Measurements from ENCODE around the gene ARHGEF7. TPM values are rescaled to one million over a fixed set of nuclear protein-coding genes. Genes with fewer than 3 reads are reported as not detected.

The ARHGEF7 gene
- total RNA-seq, 2 experiments from 2014 or later = 53.1 to 53.4 TPM

DNA sequence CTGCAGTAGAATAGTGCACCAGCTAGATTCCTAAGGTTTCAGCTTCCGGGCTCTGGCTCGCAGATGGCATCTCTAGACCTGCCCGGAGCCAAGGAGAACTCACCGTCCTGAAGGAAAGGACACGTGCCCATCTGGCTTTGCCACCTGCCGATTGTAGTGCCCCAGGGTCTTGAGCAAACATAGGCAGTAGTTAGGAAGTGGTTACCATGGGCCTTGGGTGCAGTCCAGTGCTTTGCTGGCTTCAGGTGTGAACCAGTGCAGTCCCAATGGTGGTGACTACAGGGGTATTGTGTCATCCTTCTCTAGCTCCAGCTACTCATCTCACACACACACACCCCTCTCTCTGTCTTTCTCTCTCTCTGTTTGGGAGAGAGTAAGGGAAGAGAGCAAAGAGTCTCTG lies 143.9 kb downstream of the ARHGEF7 start:
- intact Hi-C loops (cut with micrococcal nuclease) = no loop called here
- peaks cover 11% of the 10 kb centered on the region for H3K9me3 Mint-ChIP-seq
- no peaks in the 10 kb centered on the region for H3K4me1 Mint-ChIP-seq (ENCODE audit: low read depth)
- H3K27ac Mint-ChIP-seq = no peak overlapping the region
- no peaks in the 10 kb centered on the region for H3K27me3 Mint-ChIP-seq
- ChIA-PET POLR2A (no interaction called here), CTCF (no interaction called here)
- peaks cover 45% of the 10 kb centered on the region for H3K36me3 Mint-ChIP-seq
- H3K4me3 Mint-ChIP-seq = no peak overlapping the region
- DNase-seq = no peak

DNA sequence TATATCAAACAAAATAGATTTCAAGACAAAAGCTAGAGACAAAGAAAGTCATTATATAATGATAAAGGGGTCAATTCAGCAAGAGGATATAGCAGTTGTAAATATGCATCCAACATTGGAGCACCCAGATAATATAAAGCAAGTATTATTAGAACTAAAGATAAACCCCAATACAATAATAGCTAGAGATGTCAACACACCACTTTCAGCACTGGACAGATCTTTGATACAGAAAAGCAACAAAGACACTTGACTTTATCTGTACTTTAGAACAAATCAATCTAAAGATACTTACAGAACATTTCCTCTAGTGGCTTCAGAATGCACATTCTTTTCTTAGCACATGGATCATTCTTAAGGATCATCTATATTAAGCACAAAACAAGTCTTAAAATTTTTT lies 146.2 kb downstream of the ARHGEF7 start:
- Mint-ChIP-seq H3K27me3 (no peaks in the 10 kb centered on the region), H3K4me3 (no peak overlapping the region), H3K9me3 (peaks cover 11% of the 10 kb centered on the region), H3K4me1 (ENCODE audit: low read depth) (no peaks in the 10 kb centered on the region), H3K36me3 (peaks cover 37% of the 10 kb centered on the region), H3K27ac (no peak overlapping the region)
- DNase-seq = no peak
- intact Hi-C loops (cut with micrococcal nuclease) = no loop called here
- ChIA-PET CTCF (no interaction called here), POLR2A (no interaction called here)

- Mint-ChIP-seq H3K27me3 (no peaks in the 10 kb centered on the region), H3K36me3 (peaks cover 35% of the 10 kb centered on the region), H3K4me3 (no peak overlapping the region), H3K9me3 (peaks cover 11% of the 10 kb centered on the region), H3K27ac (no peak overlapping the region), H3K4me1 (ENCODE audit: low read depth) (no peaks in the 10 kb centered on the region)
- no peak for DNase-seq
- intact Hi-C loops (cut with micrococcal nuclease) = no loop called here
- POLR2A ChIA-PET = no interaction called here
- CTCF ChIA-PET = no interaction called here
Observed at GRCh38 chr13:111262281-111262680, 147.2 kb downstream of the ARHGEF7 start.

- Mint-ChIP-seq H3K27ac (no peak overlapping the region), H3K36me3 (peaks cover 32% of the 10 kb centered on the region)
Observed at GRCh38 chr13:111262715-111263114, 147.6 kb downstream of the ARHGEF7 start.

GRCh38 chr13:111263566-111263965 lies 148.5 kb downstream of the ARHGEF7 start:
- Mint-ChIP-seq H3K9me3 (peaks cover 11% of the 10 kb centered on the region), H3K4me1 (ENCODE audit: low read depth) (no peaks in the 10 kb centered on the region), H3K27ac (no peak overlapping the region), H3K27me3 (no peaks in the 10 kb centered on the region), H3K36me3 (peaks cover 23% of the 10 kb centered on the region), H3K4me3 (no peak overlapping the region)
- CTCF ChIA-PET = no interaction called here
- POLR2A ChIA-PET = no interaction called here
- DNase-seq = no peak
- intact Hi-C loops (cut with micrococcal nuclease) = no loop called here

More at GRCh38 chr13:111262715-111263114, 147.6 kb downstream of the ARHGEF7 start:
- Mint-ChIP-seq H3K9me3 (peaks cover 11% of the 10 kb centered on the region), H3K27me3 (no peaks in the 10 kb centered on the region), H3K4me1 (ENCODE audit: low read depth) (no peaks in the 10 kb centered on the region), H3K4me3 (no peak overlapping the region)
- POLR2A ChIA-PET = no interaction called here
- DNase-seq = no peak
- intact Hi-C loops (cut with micrococcal nuclease) = no loop called here
- CTCF ChIA-PET = no interaction called here

GRCh38 chr13:111265006-111265700 lies 150.0 kb downstream of the ARHGEF7 start:
- no peak for DNase-seq
- POLR2A ChIA-PET = no interaction called here
- Mint-ChIP-seq H3K4me1 (ENCODE audit: low read depth) (no peaks in the 10 kb centered on the region), H3K4me3 (no peak overlapping the region), H3K27me3 (no peaks in the 10 kb centered on the region), H3K36me3 (peaks cover 20% of the 10 kb centered on the region), H3K9me3 (peaks cover under 1% of the 10 kb centered on the region), H3K27ac (no peak overlapping the region)
- intact Hi-C loops (cut with micrococcal nuclease) = no loop called here
- CTCF ChIA-PET = no interaction called here

DNA sequence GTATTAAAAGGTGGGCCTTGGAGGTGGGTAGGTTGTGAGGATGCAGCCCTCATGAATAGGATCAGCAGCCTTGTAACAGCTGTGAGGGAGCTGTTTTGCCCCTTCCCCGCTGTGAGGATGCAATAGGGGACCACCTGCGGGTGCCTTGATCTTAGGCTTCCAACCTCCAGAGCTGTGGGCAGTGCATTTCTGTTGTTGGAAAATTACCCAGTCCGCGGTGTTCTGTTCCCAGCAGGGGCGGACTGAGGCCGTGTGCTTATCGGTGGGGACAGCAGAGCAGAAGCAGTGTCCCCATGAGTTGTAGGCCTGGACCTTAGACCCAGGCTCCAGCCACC lies 150.6 kb downstream of the ARHGEF7 start:
- Mint-ChIP-seq H3K27me3 (no peaks in the 10 kb centered on the region), H3K9me3 (no peaks in the 10 kb centered on the region), H3K27ac (no peak overlapping the region), H3K4me3 (no peak overlapping the region), H3K36me3 (peaks cover 21% of the 10 kb centered on the region), H3K4me1 (ENCODE audit: low read depth) (no peaks in the 10 kb centered on the region)
- DNase-seq = no peak
- intact Hi-C loops (cut with micrococcal nuclease) = no loop called here
- CTCF ChIA-PET = no interaction called here
- POLR2A ChIA-PET = no interaction called here

GRCh38 chr13:111267205-111267604 lies 152.1 kb downstream of the ARHGEF7 start:
- CTCF ChIA-PET = interaction anchor here (1.6 kb wide), 1 partner anchor 200 kb away, joined by 3 read pairs; no protein-coding TSS in a partner anchor
- H3K4me3 Mint-ChIP-seq = no peak overlapping the region
- H3K36me3 Mint-ChIP-seq = peaks cover 23% of the 10 kb centered on the region

DNA sequence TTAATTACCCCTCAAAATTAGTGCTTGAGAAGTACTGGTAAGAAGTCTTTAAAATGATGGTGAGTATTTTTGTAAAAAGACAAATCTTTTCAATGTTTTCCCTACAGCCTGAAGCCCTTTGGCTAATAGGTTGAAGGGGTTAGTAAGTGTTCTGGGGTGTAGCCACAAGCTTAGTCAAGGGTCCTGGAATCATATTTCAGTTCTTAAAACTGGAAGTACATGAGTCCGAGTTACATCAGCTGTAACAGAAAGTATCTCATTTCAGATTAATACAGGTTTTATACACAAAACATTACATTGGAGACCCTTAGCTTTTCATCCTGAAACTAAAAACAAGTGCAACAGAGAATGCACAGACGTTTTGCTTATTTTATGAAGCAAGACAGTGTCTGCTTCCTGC lies 152.7 kb downstream of the ARHGEF7 start:
- Mint-ChIP-seq H3K4me3 (no peak overlapping the region), H3K27ac (no peak overlapping the region), H3K9me3 (no peaks in the 10 kb centered on the region), H3K36me3 (peaks cover 23% of the 10 kb centered on the region), H3K27me3 (no peaks in the 10 kb centered on the region), H3K4me1 (ENCODE audit: low read depth) (no peaks in the 10 kb centered on the region)
- intact Hi-C loops (cut with micrococcal nuclease) = no loop called here
- DNase-seq = no peak
- ChIA-PET POLR2A (no interaction called here), CTCF (interaction anchor here (1.6 kb wide), 1 partner anchor 200 kb away, joined by 3 read pairs; no protein-coding TSS in a partner anchor)

More at GRCh38 chr13:111267205-111267604, 152.1 kb downstream of the ARHGEF7 start:
- Mint-ChIP-seq H3K4me1 (ENCODE audit: low read depth) (no peaks in the 10 kb centered on the region), H3K27me3 (no peaks in the 10 kb centered on the region), H3K9me3 (no peaks in the 10 kb centered on the region), H3K27ac (no peak overlapping the region)
- DNase-seq = no peak
- intact Hi-C loops (cut with micrococcal nuclease) = no loop called here
- POLR2A ChIA-PET = no interaction called here

GRCh38 chr13:111269508-111269907 lies 154.4 kb downstream of the ARHGEF7 start:
- Mint-ChIP-seq H3K27me3 (no peaks in the 10 kb centered on the region), H3K4me1 (ENCODE audit: low read depth) (no peaks in the 10 kb centered on the region), H3K27ac (no peak overlapping the region), H3K9me3 (no peaks in the 10 kb centered on the region), H3K36me3 (peaks cover 30% of the 10 kb centered on the region), H3K4me3 (no peak overlapping the region)
- DNase-seq = no peak
- ChIA-PET POLR2A (no interaction called here), CTCF (interaction anchor here (1.4 kb wide), 1 partner anchor 202 kb away, joined by 4 read pairs; no protein-coding TSS in a partner anchor)
- intact Hi-C loops (cut with micrococcal nuclease) = no loop called here

DNA sequence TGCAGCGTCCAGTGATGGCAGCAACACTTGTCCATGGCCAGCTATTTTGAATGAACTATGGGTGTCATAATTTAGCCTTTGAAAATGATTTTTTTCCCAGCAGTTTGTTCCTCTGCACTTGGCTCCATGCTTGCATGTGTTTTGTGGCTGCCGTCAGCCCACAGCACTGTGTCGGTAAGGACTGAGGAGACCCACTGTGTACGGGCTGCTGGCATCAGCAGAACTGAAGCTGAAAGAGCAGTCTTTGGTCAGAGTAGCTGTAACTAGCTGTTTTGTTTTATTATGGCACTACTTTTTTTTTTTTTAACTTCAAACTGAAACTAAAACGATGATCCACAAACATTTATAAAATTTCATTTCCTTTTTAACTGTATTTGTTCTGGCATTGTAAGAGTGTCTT lies 155.0 kb downstream of the ARHGEF7 start:
- H3K27ac Mint-ChIP-seq = no peak overlapping the region
- H3K9me3 Mint-ChIP-seq = no peaks in the 10 kb centered on the region
- H3K36me3 Mint-ChIP-seq = peaks cover 32% of the 10 kb centered on the region
- no peak for DNase-seq
- H3K27me3 Mint-ChIP-seq = no peaks in the 10 kb centered on the region
- intact Hi-C loops (cut with micrococcal nuclease) = no loop called here
- no peak overlapping the region for H3K4me3 Mint-ChIP-seq
- ChIA-PET POLR2A (no interaction called here), CTCF (interaction anchor here (1.4 kb wide), 1 partner anchor 203 kb away, joined by 4 read pairs; no protein-coding TSS in a partner anchor)
- peaks cover under 1% of the 10 kb centered on the region for H3K4me1 Mint-ChIP-seq (ENCODE audit: low read depth)

- POLR2A ChIA-PET = no interaction called here
- Mint-ChIP-seq H3K27me3 (no peaks in the 10 kb centered on the region), H3K4me1 (ENCODE audit: low read depth) (peaks cover 10% of the 10 kb centered on the region), H3K9me3 (no peaks in the 10 kb centered on the region), H3K27ac (no peak overlapping the region), H3K36me3 (peaks cover 39% of the 10 kb centered on the region), H3K4me3 (no peak overlapping the region)
- CTCF ChIA-PET = interaction anchor here (1.4 kb wide), 1 partner anchor 203 kb away, joined by 4 read pairs; no protein-coding TSS in a partner anchor
- intact Hi-C loops (cut with micrococcal nuclease) = no loop called here
- DNase-seq = no peak
Observed at GRCh38 chr13:111270765-111271698, 155.9 kb downstream of the ARHGEF7 start.
